CD4-positive, alpha-beta T cell treated with Interleukin-2 at 100 ng/mL for 4 hours (primary cell): Measurements from ENCODE around the gene MAGED1.

Source experiments
- DNase-seq: peaks from one replicate; pipeline ENCODE4 v3.0.0-alpha.2; 2020; ENCODE audit warnings: low spot score

Gene MAGED1

DNA sequence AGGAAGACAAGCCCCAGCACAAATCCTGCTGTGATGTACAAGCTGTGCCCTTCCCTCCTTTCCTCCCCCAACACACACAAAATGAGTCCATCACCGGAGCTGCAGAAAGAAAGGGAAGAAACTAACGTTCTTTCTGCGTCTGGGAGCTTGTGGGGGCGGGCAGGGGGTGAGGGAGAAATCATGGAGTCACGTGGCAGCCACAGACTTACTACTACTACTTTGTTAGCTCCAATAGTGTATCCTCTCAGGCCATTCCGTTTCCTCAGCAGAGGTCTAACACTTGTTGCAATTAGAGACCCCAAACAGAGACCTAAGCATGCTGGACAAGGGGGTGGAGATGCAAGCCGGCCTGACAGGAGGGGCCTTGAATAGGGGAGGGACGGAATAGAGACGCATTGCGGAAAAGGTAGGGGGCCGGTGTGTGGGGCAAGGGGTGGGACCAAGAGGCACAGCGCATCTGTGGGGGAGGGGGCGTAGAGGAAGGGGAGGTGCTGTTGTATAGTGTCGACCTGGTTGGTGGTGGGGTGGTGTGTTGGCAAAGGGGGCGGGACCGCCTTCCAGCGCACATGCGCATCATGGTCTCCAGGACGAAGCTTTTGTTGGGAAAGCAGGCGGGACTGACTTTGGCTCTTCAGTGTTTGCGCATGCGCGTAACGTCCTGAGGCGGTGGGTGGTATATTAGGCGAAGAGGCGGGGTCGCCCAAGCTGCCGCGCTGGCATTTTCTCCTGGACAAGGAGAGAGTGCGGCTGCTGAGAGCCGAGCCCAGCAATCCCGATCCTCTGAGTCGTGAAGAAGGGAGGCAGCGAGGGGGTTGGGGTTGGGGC is at the start of gene MAGED1:
TSS of gene MAGED1 (plus strand) at position 703 of the 825 bp plus-strand sequence. CDS start 682 bp downstream, outside the sequence.
- peak; percentile 79 for DNase-seq

GRCh38 chrX:51847463-51847862 is 46.0 kb upstream of the MAGED1 start:
- DNase-seq, result no peak

DNA sequence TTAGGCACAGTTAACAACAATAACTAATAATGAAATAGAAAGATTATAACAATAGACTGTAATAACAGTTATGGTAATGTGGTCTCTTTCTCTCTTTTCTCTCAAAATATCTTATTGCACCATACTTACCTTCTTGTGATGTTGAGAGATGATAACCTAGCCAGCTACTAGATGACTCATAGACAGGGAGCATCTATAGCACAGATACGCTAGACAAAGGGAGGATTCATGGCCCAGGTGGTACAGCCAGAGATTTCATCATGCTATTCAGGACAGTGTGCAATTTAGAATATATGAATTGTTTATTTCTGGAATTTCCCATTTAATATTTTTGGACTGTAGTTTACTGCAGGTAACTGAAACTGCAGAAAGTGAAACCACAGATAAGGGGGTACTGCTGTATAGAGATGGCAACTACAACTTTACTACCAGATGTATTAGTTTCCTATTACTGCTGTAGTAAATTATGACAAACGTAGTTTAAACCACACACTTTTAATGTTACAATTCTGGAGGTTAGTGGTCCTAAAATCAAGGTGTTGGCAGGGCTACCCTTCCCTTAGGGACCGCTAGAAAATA is 41.8 kb upstream of the MAGED1 start:
- DNase-seq, result no peak

GRCh38 chrX:51852096-51852495 is 41.3 kb upstream of the MAGED1 start:
- no peak for DNase-seq

GRCh38 chrX:51852621-51853020 is 40.8 kb upstream of the MAGED1 start:
- DNase-seq, result no peak

DNA sequence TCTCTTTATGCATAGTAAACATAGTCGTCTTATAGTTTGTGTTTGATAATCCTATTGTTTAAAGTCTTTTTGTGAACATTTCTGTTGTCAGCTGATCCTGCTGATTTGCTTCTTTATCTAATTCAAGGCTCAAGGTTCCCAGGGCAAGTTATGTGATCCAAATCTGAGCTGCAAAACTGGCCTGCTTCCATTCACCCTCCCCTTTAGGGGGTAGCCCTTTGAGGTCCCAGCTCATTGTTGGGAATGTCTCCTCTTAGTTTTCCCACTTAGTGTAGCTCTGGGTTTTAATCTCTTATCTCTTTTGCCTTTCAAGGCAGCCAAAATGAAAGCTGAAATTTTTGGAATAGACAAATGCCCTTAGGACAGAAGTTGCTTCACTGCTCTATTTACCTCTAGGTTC is 40.2 kb upstream of the MAGED1 start:
- DNase-seq, result no peak

- no peak for DNase-seq
Measured at GRCh38 chrX:51855698-51856097, 37.7 kb upstream of the MAGED1 start.

GRCh38 chrX:51857159-51857733 is 36.2 kb upstream of the MAGED1 start:
- no peak for DNase-seq

- DNase-seq, result no peak
Measured at GRCh38 chrX:51860679-51861078, 32.7 kb upstream of the MAGED1 start.

GRCh38 chrX:51862920-51863319 is 30.5 kb upstream of the MAGED1 start:
- no peak for DNase-seq

- no peak for DNase-seq
Measured at GRCh38 chrX:51866210-51866609, 27.2 kb upstream of the MAGED1 start.

DNA sequence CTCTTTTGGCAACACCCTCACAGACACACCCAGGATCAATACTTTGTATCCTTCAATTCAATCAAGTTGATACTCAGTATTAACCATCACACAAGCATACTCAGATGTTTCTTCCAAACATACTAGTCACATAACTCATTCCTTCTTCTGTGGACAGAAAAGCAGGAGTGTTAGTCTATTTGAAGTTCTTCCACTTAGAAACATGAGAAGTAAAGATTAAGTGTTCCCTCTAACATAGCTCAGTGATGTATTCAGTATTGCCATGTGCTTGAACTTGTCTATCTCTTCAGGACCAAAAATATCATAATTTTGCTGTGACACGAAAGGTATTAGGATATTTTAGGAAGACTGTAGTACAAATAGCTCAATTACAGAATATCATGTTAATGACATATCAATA is 25.8 kb upstream of the MAGED1 start:
- DNase-seq, result no peak

GRCh38 chrX:51870354-51870753 is 23.1 kb upstream of the MAGED1 start:
- no peak for DNase-seq

DNA sequence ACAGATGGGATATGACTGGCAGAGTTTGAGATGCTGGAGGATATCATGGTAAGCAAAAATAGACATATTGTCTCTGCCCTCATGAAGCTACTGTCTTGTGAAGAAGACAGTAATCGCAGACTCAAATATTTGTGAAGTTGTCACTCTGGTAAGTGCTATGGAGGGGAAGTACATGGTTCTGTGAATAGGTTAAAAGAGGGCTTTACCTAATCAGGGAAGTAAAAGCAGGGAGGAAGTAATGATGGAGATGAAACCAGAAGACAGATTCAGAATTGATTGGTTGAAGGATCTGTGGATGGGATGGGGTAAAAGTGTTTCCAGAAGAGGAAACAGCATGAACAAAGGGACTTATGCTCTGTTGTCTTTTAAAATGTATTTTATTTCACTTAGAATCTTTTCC is 19.3 kb upstream of the MAGED1 start:
- DNase-seq, result no peak

GRCh38 chrX:51876441-51876840 is 17.0 kb upstream of the MAGED1 start:
- no peak for DNase-seq

GRCh38 chrX:51878056-51878455 is 15.4 kb upstream of the MAGED1 start:
- DNase-seq, result no peak

GRCh38 chrX:51889851-51890250 is 3.6 kb upstream of the MAGED1 start:
- DNase-seq, result no peak

GRCh38 chrX:51891245-51891644 is 2.2 kb upstream of the MAGED1 start:
- no peak for DNase-seq

- DNase-seq, result no peak
Measured at GRCh38 chrX:51891821-51892551, 1.4 kb upstream of the MAGED1 start.

- DNase-seq, result no peak
Measured at GRCh38 chrX:51893931-51894696, 691 bp downstream of the MAGED1 start.

- DNase-seq, result no peak
Measured at GRCh38 chrX:51894697-51895336, 1.4 kb downstream of the MAGED1 start.
